ENCODE data around the gene AKAP10.
"Not testable (repeated sequence)": the region's sequence is repeated elsewhere in the genome, so short reads cannot be mapped to it uniquely, and the experiment has no call there.

Gene AKAP10

GRCh38 chr17:19897903-19898302 is 79.7 kb downstream of the AKAP10 start:
- no peak for TF ChIP-seq CTCF (IDR thresholded peaks at IDR 0.05; ENCODE audit: low read length)
- TF ChIP-seq EZH2 (IDR thresholded peaks at IDR 0.05; ENCODE audit: borderline replicate concordance, low read length) = no peak
- Histone ChIP-seq H4K20me1 (ENCODE audit: insufficient read depth, low read length) (no peaks in the 10 kb centered on the region), H3K36me3 (ENCODE audit: insufficient read depth, low read length) (peaks cover 8% of the 10 kb centered on the region), H3K9ac (ENCODE audit: low read length) (no peak overlapping the region), H3F3A (ENCODE audit: insufficient read depth, low read length) (no peaks in the 10 kb centered on the region; the same call in 1 of the 2 replicates), H3K27ac (ENCODE audit: low read depth, low read length, poor library complexity, severe bottlenecking) (no peak overlapping the region), H2AFZ (ENCODE audit: low read length) (no peak overlapping the region), H3K4me2 (ENCODE audit: low read length) (no peak overlapping the region), H3K4me1 (ENCODE audit: insufficient read depth, low read length, severe bottlenecking) (no peaks in the 10 kb centered on the region), H3K27me3 (ENCODE audit: insufficient read depth, low read length) (no peaks in the 10 kb centered on the region), H3K9me2 (ENCODE audit: low read depth, low read length) (no peaks in the 10 kb centered on the region), H3K4me3 (ENCODE audit: low read depth, low read length, poor library complexity, severe bottlenecking) (no peak overlapping the region), H3K79me2 (ENCODE audit: insufficient read depth, low read length) (no peaks in the 10 kb centered on the region), H3K9me3 (ENCODE audit: low read length) (no peaks in the 10 kb centered on the region)

DNA sequence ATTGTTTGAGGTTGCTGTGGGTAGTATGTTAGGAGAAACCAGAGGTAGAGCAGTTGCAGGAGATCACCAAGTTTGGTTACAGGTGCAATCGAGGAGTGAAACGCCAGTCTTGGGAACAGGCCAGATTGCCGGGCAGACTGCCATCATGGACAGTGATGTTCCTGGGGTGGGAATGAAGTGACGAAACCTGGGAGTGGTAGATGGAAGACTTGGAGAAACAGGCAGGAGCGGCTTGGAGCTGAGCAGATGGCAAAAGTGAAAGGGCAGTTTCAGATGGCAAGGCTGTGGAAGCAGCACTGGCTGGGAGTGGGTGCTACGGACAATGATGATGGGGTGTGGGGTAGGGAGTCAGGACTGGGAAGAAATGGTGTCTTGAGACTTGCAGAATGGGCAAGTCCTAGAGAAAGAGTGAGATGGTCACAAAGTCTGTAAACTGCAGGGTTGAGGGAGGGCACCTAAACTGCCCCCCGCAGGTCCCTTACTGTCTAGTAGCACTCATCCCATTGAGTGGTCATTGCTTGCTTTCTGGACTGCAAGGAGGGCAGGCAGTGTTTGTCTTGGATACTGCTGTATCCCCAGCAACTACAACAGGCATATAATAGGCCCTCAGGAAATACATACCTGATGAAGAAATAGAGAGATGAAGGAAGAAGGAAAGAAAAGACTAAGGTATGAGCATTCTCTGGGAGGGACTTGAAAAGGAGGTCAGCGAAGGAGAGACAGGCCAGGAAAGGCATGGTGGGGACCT is 80.4 kb downstream of the AKAP10 start:
- H3K4me2 ChIP-seq (ENCODE audit: low read length) = no peak overlapping the region
- H3K9ac ChIP-seq (ENCODE audit: low read length) = no peak overlapping the region
- H3K9me3 ChIP-seq (ENCODE audit: low read length) = no peaks in the 10 kb centered on the region

GRCh38 chr17:19896679-19897078 is 80.9 kb downstream of the AKAP10 start:
- no peak overlapping the region for H3K4me3 ChIP-seq (ENCODE audit: low read depth, low read length, poor library complexity, severe bottlenecking)
- H3K79me2 ChIP-seq (ENCODE audit: insufficient read depth, low read length) = no peaks in the 10 kb centered on the region
- H3K4me1 ChIP-seq (ENCODE audit: insufficient read depth, low read length, severe bottlenecking) = no peaks in the 10 kb centered on the region
- no peak overlapping the region for H3K4me2 ChIP-seq (ENCODE audit: low read length)
- H3K27ac ChIP-seq (ENCODE audit: low read depth, low read length, poor library complexity, severe bottlenecking) = no peak overlapping the region
- peaks cover 4% of the 10 kb centered on the region; the same call in 1 of the 2 replicates for H3K36me3 ChIP-seq (ENCODE audit: insufficient read depth, low read length)
- H2AFZ ChIP-seq (ENCODE audit: low read length) = no peak overlapping the region
- H3F3A ChIP-seq (ENCODE audit: insufficient read depth, low read length) = no peaks in the 10 kb centered on the region; the same call in 1 of the 2 replicates
- TF ChIP-seq EZH2 (IDR thresholded peaks at IDR 0.05; ENCODE audit: borderline replicate concordance, low read length) (no peak), CTCF (IDR thresholded peaks at IDR 0.05; ENCODE audit: low read length) (no peak)
- no peaks in the 10 kb centered on the region for H3K9me3 ChIP-seq (ENCODE audit: low read length)
- H3K9me2 ChIP-seq (ENCODE audit: low read depth, low read length) = no peaks in the 10 kb centered on the region
- no peaks in the 10 kb centered on the region for H3K27me3 ChIP-seq (ENCODE audit: insufficient read depth, low read length)
- H3K9ac ChIP-seq (ENCODE audit: low read length) = no peak overlapping the region
- H4K20me1 ChIP-seq (ENCODE audit: insufficient read depth, low read length) = no peaks in the 10 kb centered on the region

More for the DNA sequence above, 80.4 kb downstream of the AKAP10 start:
- Histone ChIP-seq H3K27ac (ENCODE audit: low read depth, low read length, poor library complexity, severe bottlenecking) (no peak overlapping the region), H3K79me2 (ENCODE audit: insufficient read depth, low read length) (no peaks in the 10 kb centered on the region), H2AFZ (ENCODE audit: low read length) (no peak overlapping the region), H3F3A (ENCODE audit: insufficient read depth, low read length) (no peaks in the 10 kb centered on the region; the same call in 1 of the 2 replicates), H3K4me1 (ENCODE audit: insufficient read depth, low read length, severe bottlenecking) (no peaks in the 10 kb centered on the region), H3K9me2 (ENCODE audit: low read depth, low read length) (no peaks in the 10 kb centered on the region), H4K20me1 (ENCODE audit: insufficient read depth, low read length) (no peaks in the 10 kb centered on the region), H3K27me3 (ENCODE audit: insufficient read depth, low read length) (no peaks in the 10 kb centered on the region), H3K36me3 (ENCODE audit: insufficient read depth, low read length) (peaks cover 4% of the 10 kb centered on the region; the same call in 1 of the 2 replicates), H3K4me3 (ENCODE audit: low read depth, low read length, poor library complexity, severe bottlenecking) (no peak overlapping the region)
- TF ChIP-seq EZH2 (IDR thresholded peaks at IDR 0.05; ENCODE audit: borderline replicate concordance, low read length) = no peak
- TF ChIP-seq CTCF (IDR thresholded peaks at IDR 0.05; ENCODE audit: low read length) = no peak

GRCh38 chr17:19890554-19890953 is 87.1 kb downstream of the AKAP10 start:
- not testable (repeated sequence) for H4K20me1 ChIP-seq (ENCODE audit: insufficient read depth, low read length); H3K4me3 ChIP-seq (ENCODE audit: low read depth, low read length, poor library complexity, severe bottlenecking); H3K4me2 ChIP-seq (ENCODE audit: low read length); H3K9me2 ChIP-seq (ENCODE audit: low read depth, low read length); H3K36me3 ChIP-seq (ENCODE audit: insufficient read depth, low read length); H3K79me2 ChIP-seq (ENCODE audit: insufficient read depth, low read length); H3F3A ChIP-seq (ENCODE audit: insufficient read depth, low read length); H3K27ac ChIP-seq (ENCODE audit: low read depth, low read length, poor library complexity, severe bottlenecking); H3K4me1 ChIP-seq (ENCODE audit: insufficient read depth, low read length, severe bottlenecking); H3K9ac ChIP-seq (ENCODE audit: low read length); H3K9me3 ChIP-seq (ENCODE audit: low read length); H2AFZ ChIP-seq (ENCODE audit: low read length); H3K27me3 ChIP-seq (ENCODE audit: insufficient read depth, low read length)

GRCh38 chr17:19890001-19890400 is 87.6 kb downstream of the AKAP10 start:
- not testable (repeated sequence) for H4K20me1 ChIP-seq (ENCODE audit: insufficient read depth, low read length); H3K27me3 ChIP-seq (ENCODE audit: insufficient read depth, low read length); H3K36me3 ChIP-seq (ENCODE audit: insufficient read depth, low read length); H3K9ac ChIP-seq (ENCODE audit: low read length); H3K4me1 ChIP-seq (ENCODE audit: insufficient read depth, low read length, severe bottlenecking); H3K4me2 ChIP-seq (ENCODE audit: low read length); H3K9me2 ChIP-seq (ENCODE audit: low read depth, low read length); H3F3A ChIP-seq (ENCODE audit: insufficient read depth, low read length); H3K4me3 ChIP-seq (ENCODE audit: low read depth, low read length, poor library complexity, severe bottlenecking); H2AFZ ChIP-seq (ENCODE audit: low read length); H3K9me3 ChIP-seq (ENCODE audit: low read length); H3K79me2 ChIP-seq (ENCODE audit: insufficient read depth, low read length); H3K27ac ChIP-seq (ENCODE audit: low read depth, low read length, poor library complexity, severe bottlenecking)

Data from OCI-LY1 (cell line).